NCI-H69 (cell line): ENCODE measurements around the gene EEF1G.
"Not testable (repeated sequence)": the region's sequence is repeated elsewhere in the genome, so short reads cannot be mapped to it uniquely, and the experiment has no call there.

Experiments
- DNase-seq: peaks from one replicate; lab custom pipeline; 2025; lab: John Stamatoyannopoulos, UW

EEF1G gene, protein sequence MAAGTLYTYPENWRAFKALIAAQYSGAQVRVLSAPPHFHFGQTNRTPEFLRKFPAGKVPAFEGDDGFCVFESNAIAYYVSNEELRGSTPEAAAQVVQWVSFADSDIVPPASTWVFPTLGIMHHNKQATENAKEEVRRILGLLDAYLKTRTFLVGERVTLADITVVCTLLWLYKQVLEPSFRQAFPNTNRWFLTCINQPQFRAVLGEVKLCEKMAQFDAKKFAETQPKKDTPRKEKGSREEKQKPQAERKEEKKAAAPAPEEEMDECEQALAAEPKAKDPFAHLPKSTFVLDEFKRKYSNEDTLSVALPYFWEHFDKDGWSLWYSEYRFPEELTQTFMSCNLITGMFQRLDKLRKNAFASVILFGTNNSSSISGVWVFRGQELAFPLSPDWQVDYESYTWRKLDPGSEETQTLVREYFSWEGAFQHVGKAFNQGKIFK

DNA sequence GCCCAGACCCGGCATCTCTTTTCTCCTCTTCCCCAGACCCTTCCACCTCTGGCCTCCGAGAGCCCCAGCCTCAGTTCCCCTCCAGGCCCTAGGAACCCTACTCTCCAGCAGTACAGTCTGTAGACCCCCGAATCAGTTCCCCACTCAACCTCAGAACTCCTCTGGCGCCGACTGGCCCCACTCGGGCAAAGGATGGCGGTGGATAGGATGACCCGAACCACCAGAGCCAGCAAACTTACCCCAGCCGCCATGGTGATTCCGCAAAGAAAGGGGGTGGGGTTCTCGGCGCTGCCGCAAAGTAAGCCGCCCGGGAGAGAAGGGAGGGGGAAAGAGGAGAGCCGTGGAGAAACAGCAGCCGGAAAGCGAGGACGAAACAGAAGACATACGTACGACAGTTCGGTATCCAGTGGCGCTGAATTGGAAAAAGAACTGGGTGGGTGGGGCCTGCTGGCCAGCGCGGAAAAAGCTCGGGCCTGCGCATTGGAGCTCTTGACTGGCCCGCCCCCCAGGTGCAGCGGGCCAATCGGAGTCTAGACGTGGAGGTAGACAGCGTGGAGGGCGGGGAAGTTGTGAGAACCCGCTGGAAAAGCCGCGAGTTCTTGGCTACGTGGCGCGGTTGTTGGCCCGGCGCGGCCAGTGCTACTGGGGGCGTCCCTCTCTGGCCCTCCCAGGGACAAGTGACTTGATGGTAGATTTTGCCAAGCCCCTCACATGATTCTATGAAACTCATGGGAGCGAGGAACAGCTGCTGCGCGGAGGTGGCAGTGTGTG lies at the start of gene EEF1G:
EEF1G (minus strand) TSS at position 300 of the 771 bp plus-strand sequence; CDS start at position 251, 49 bp downstream.
- peak; percentile 100 for DNase-seq

DNA sequence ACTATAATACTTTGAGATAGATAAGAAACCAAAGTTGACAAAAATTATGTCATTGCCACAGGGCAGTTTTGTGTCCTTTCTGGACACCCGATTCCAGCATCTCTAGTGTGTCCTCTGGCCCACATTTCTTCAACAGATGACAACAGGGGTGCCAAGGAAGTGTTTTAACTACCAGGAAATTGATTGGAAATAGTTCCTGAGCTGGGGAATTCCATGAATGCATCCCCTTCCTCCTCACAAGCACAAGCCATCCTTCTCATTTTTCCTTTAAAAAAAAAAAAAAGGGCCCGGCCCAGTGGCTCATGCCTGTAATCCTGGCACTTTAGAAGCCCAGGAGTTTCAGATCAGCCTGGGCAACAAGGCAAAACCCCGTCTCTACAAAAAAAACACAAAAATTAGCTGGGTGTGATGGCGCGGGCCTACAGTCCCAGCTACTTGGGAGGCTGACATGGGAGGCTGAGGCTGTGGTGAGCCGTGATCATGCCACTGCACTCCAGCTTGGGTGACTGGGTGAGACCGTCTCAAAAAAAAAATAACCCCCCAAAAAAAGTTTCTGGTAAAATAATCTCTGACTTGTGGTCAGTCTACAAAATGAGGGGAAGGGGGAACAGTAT lies 48.9 kb upstream of the EEF1G start:
- DNase-seq = no peak

DNA sequence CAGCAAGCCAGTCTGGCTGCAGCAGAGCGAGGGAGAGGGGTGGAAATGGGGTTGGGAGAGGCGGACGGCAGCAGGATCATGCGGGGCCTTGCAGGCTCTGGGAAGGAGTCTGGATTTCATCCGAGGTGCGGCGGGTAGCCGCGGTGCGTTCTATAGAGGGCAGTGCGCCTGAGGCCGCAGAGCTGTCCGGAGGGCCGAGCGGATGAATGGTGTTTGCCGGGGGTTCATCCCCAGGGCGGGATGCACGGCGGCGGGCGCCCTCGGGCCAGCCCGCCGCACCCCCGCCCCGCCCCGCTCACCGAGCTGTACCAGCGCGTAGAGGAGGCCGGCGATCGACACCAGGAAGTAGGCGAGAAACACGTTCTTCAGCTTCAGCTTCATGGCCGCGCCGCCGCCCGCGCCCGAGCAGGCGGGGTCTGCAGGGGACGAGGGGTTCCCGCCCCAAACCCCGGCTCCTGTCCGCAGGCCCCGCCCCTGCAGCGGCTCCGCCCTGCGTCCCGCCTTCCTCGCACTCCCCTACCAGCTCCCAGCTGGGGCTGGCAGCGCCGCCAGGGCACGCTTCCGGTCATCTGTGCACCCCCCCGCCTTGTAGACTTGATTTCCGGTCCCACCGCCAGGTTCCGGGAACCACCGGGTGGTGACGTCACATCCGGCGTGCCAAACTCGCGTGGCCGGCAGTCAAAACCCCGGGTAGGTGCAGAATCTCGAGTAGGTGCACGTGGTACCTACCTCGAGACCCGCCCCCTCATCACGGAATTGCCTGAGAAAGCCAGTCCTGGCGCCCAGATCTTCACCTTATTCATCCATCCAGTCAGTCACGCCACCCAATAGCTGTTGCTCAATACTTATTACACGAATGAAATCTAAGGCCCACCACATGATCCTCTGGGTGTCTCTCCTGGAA lies 48.1 kb upstream of the EEF1G start, which contains the start of gene B3GAT3:
B3GAT3 (minus strand) TSS at position 420 of the 904 bp plus-strand sequence; CDS start at position 381, 39 bp downstream.
- peak; percentile 100 for DNase-seq

DNA sequence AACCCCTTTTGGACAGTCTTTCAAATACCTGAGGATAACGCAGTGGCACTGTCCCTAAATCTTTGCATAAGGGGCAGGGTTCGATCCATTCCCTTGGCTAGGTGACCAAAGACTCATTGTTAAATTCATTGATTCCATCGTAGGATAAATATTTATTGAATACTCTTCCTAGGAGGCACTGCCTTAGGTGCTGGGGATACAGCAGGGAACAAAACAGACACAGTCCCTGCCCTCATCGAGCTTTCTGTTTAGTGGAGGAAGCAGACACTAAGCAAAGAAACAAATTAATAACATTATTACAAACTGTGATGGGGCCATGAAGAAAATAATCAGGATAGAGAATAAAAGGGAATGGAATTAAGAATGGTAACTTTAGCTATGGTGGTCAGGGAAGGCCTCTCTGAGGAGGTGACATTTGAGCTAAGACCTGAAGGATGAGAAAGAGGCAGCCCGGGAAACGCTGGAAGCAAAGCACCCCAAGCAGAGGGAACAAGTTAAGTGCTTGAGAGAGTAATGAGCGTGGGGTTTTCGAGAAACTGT lies 47.4 kb upstream of the EEF1G start:
- no peak for DNase-seq

DNA sequence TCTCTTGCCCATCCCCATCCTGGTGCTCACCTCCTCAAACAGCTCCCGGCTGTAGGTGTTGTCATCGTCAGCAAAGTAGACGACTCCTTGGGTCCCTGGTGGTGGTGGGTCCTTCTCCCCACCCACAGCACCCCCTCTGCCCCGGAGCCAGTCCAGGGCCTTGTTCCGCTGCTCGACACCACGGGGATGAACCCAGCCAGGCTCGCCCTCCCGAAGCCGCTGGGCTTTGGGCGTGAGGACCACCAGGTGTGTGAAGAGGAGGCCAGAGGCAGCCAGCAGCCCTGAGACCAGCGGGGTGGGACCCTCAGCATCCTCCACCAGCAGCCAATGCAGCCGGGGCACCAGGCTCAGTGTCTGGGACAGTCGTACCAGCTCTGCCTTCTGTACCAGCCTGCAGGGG lies 43.3 kb upstream of the EEF1G start:
- not testable (repeated sequence) for DNase-seq

DNA sequence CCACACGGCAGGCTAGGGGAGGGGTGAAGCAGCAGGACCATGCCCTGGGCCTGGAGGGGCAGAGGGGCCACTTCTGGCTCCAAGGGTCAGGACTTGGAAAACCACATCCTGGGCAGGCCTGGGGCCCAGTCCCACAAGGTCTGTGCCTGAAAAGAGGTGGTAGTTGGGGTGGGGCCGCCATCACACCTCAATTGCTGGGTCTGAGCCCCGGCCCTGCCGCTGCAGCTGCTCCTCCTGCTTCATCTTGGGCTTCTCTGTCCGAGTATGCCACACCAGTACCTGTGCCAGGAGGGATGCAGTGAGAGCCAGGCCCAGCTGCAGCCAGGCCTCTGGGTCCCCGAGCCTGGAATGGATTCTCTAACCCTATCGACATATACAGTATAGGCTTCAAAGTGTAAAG lies 41.8 kb upstream of the EEF1G start:
- DNase-seq = no peak

DNA sequence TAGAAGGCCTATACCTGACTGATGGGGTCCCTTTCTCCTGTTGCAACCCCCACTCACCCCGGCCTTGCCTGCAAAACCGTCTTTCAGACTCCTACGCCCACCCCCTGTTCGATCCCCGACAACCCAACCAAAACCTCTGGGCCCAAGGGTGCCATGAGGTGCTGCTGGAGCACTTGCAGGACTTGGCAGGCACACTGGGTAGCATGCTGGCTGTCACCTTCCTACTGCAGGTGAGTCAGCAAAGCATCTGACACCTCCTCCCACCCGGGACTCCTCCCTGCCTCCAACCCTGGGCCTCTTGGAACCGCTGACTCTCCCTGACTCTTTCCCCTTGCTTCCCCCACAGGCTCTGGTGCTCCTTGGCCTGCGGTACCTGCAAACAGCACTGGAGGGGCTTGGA lies 40.6 kb upstream of the EEF1G start:
- DNase-seq = peak; percentile 31

DNA sequence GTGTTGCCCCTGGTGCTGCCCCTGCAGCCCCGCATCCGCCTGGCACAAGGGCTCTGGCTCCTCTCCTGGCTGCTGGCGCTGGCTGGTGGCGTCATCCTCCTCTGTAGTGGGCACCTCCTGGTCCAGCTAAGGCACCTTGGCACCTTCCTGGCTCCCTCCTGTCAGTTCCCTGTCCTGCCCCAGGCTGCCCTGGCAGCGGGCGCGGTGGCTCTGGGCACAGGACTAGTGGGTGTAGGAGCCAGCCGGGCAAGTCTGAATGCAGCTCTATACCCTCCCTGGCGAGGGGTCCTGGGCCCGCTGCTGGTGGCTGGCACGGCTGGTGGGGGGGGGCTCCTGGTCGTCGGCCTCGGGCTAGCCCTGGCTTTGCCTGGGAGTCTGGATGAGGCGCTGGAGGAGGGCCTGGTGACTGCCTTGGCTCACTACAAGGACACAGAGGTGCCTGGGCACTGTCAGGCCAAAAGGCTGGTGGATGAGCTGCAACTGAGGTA lies 39.6 kb upstream of the EEF1G start:
- no peak for DNase-seq

DNA sequence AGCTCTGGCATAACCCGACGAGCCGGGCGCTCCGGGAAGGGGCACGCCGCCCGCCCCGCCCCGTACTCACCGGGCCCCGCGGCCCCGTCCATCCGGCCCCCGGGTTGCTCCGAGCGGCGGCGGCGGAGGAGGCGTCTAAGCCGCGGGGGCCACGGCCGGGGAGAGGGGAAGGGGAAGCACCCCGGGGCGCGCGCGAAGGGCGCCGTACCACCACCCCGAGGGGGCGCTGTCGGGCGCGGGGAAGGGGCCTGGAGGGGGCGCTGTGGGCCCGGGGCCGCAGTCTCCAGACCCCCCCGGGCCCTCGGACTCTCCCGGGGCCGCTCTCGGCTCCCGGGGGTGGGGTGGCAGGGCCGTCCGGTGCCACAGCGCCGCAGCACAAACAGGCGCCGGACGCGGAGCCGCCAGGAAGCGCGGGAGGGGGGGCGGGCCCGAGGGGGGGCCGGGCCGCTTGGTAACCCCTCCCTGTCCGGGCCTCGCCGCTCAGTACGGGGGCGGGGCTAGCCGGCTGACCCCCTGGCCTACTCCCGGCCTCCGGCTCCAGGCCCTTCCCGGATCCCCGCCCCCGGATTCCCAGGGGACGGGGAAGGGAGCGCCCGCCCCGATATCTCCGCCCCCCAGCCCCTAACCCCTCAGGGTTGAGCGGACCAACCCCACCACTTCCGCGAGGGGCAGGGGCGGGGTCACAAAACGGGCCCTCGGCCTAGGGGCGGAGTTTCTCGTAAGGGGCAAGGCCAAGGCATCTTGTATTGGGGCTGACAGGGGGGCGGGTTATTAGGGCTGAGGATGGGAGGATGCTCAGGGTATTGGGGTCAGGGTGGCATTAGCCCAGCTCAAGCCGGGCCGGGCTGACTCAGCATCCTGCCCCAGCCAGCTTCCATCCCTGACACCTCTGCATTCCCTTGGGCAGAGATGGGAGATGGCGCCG lies 38.9 kb upstream of the EEF1G start, which contains the start of the genes EML3 and ROM1:
EML3 (minus strand) TSS at position 410 of the 925 bp plus-strand sequence; CDS start at position 92, 318 bp downstream.
ROM1 (plus strand) TSS at position 892 of the 925 bp plus-strand sequence; CDS start at position 917, 25 bp downstream.
- DNase-seq = peak; percentile 93

DNA sequence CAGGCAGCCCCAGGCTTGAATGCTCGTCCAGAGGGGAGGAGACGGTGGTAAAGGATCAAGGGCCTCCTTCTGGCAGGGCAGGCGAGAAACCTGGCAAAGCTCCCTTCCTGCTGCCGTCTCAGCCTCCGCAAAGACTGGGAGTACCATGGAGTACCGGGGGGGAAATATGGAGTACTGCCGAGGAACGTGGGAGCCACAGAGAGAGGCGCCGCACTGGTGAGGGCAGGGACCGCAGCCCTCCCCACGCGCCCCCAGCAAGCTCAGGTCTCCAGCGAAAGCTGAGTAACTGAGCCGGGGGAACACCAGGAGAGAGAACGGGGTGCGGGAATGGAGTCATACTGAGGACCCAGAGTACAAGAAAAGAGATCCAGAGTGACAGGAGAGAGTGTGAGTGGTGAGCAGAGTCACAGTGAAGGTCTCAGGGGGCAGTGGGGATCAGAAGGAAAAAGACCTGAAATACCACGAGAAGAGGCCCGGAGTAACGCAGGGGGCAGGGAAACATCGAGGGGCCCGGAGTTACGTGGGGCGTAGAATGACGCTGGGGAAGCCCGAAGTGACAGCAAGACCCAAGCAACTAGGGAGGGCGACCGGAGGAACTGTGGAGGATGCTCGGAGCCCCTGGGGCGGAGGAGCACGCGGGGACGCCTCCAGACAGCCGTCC lies 38.1 kb upstream of the EEF1G start:
- peak; percentile 69 for DNase-seq

DNA sequence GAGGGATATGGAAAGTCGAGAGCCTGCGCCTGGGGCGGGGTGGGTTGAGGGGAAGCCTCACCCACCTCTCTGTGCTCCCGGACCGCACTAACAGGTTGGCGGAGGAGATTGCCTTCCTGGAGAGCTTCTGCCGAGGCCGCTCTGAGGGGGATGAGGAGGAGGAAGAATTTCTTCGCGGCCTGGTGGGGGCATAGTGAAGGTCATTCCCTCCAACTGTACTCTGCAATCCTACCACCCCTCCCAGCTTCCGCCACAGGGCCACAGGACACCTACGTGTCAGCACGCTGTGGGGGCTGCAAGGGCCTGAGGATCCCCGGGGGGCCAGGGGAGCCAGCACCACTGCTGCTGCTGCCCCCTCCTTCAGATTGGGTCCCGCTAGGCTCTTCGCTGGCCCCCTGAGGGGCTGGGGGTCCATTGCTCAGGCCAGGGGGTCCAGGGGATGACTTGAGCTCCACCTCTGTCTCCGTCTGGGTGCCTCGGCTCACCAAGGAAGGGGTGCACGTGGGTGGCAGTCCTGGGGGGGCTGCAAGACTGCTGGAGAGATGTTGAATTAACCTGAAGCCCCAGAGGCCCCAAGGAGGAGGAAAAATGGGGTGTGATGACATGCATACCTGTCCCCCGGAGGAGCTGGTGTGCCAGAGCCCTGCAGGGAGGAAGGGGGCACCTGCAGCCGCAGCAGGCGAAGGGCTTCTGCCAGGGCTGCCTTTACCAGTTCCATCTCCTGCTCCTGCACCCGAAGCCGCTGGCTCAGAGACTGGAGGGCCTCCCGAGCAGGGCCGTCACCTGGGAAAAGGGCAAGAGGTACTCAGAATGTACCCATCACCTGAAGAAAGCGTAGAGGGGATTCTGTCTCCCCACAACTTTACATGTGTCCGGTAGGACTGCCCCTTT lies 37.4 kb upstream of the EEF1G start:
- no peak for DNase-seq

DNA sequence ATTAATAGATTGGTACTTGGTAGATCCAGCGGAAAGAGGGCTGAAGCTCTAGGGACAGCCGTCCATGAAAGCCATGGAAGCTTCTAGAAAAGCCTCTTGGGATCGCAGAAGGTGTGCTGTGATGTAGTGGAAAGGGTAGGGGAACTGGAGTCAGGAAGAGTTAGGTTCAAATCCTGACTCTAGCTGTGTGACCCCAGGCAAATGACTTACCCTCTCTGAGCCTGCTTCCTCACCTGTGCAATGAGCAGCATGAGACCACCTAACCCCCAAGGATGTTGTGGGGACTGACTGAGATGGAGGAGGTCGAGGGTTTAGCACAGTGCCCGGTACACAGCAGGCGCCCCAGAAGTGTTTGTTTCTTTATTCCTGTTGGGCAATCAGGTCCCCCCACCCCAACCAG lies 36.7 kb upstream of the EEF1G start:
- DNase-seq = no peak

DNA sequence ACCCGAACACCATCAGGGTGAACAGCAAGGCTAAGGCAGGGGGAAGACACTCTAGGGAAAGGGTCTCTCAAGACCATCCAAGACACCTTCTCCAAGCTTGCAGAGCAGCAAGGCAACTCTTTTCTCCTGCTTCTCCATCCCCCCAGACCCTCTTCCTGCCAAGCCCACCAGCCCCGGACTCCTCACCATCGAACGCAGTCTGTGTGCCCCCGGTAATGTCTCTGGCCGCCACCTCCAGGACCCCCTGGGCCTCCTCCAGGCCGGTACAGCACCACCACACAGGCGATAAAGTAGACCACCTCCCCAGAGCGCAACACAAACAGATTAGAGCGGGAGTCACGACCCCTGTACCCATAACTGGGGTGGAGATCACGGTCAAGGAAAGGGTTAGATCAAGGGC lies 35.1 kb upstream of the EEF1G start:
- no peak for DNase-seq

DNA sequence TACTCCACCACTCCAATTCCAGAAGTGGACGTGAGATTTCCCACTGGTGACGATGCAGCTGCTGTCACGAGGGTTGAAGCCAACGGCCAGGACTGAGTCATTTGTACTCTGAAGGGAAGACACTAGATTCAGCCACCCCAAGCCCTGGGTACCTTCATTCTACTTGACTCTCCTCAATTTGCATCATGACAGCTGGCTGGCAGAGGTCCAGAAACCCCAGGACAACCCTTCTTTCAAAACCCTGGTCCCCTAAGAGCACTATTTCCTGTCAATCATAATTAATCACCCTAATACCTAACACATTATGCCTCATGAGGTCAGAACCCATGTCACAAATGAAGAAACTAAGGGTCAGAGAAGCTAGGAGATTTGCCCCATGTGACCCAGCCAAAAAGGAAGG lies 34.0 kb upstream of the EEF1G start:
- DNase-seq = peak; percentile 22

DNA sequence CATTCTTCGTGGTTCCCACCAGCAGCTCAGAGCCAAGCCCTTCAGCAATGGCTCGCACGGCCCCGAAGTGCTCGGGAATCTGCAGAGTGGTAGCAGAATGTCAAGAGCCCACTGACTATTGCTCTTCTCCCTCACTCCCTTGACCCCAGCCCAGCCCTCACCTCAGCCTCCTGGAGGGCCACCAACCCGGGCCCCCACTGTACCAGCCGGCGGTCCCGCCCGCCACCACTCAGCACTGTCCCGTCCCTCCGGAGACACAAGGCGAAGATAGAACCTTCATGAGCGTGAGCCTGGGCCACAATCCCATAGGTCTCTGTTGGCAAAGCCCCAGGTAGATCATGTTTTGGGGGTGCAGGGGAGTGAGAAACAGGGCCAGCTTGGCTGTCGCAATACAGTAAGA lies 32.2 kb upstream of the EEF1G start:
- DNase-seq = no peak

DNA sequence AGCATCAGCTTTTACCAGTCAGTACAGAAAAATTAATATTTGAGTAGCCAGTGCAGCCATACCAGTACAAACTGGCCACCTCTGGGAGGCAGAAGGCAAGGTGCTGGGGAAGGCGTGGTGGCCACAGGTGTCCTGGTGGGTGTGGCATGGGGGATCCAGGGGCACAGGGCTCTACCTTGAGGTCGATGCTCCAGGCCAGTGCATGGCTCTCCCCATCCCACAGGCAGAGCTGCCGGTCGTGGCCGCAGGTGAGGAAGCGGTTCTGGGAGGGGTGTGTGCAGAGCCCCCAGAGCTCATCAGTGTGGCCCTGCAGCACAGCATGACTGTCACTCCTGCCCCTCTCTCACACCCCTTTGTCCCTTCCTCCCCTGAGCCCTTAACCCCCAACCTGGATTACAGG lies 31.8 kb upstream of the EEF1G start:
- DNase-seq = no peak

DNA sequence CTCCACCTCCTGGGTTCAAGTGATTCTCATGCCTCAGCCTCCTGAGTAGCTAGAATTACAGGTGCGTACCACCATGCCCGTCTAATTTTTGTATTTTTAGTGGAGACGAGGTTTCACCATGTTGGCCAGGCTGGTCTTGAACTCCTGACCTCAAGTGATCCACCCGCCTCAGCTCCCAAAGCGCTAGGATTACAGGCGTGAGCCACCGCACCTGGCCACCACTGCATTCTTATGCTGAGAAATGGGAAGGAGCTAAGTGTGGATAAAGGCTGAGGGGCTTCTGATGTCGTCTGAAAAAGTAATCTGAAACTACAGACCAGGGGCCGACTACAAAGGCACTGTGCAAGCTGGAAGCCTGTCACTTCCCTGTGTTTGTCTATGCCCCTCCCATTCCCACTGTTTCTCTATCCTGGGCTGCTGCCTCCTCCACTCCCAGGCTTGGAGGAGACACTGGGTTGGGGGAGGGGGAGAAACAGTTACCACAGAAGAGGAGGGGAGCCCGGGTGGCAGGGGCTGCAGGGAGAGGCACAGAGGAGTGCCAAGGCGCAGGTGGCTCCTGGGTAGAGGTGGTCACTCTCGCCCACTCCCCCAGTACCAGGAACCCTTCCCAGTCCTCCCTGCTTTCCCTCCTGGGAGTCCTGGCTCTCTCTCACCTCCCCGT lies 30.9 kb upstream of the EEF1G start:
- peak; percentile 28 for DNase-seq
